GM18517 (cell line): ENCODE measurements around the gene DNAH7.
"Not testable (repeated sequence)": the region's sequence is repeated elsewhere in the genome, so short reads cannot be mapped to it uniquely, and the experiment has no call there.

Experiments
- ATAC-seq: cut with Tn5 transposase; IDR thresholded peaks from one replicate; pipeline ENCODE4 v1.9.1; 2021; ENCODE audit warnings: mild to moderate bottlenecking, moderate library complexity; ENCODE audit not compliant: unreplicated experiment

Gene DNAH7

DNA sequence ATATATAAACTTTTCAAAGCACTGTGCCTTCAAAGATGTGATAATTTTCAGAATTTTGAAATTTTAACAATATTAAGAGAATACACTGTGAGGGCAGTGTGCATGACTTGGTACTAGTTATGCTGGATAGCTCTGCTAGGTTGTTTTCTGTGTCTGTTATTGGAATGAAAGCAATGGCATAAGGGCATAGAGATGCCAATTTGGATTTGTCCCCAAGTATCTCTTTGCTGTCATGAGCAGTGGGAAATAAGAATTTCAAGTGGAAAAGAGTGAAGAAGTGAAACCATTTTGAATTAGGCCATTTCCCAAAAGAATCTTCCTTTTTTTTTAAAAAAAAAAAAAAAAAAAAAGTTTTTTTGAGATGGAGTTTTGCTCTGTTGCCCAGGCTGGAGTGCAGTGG, 334.8 kb downstream of the DNAH7 start:
- no peak for ATAC-seq

DNA sequence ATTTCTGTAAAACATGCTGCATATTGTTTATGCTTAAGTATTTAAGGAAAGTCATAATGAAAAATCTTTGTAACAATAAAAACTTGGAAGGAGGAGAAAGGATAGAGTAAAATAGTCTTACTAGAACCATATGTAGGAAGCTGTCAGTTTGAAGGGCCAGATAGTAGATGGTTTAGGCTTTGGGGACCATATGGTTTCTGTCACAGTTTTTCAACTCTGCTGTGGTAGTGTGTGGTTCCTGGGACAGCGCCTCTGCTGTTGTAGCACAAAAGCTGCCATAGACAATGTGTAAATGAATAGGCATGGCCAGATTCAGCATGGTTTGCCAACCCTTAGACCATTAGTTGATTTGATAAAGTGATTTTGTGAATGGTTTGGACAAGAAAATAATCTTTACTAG, 336.1 kb downstream of the DNAH7 start:
- ATAC-seq, result no peak

DNA sequence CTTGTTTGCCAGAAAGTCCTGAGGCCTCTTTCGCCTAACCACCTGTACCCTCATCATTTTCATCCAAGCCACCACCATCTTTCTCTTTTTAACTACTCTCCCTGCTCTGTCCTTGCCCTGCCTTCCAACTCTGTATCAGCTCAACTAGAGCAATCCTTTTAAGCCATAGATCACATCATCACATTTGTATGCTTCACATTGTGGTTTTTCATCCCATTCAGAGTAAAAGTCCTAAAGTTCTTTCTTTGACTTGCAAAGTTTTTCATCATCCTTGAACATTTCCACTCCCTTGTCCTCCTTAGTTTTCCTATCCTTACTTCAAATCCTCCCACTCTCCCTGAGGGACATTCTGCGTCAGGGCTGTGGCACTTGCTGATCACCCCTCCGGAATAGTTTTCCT, 337.7 kb downstream of the DNAH7 start:
- no peak for ATAC-seq

DNA sequence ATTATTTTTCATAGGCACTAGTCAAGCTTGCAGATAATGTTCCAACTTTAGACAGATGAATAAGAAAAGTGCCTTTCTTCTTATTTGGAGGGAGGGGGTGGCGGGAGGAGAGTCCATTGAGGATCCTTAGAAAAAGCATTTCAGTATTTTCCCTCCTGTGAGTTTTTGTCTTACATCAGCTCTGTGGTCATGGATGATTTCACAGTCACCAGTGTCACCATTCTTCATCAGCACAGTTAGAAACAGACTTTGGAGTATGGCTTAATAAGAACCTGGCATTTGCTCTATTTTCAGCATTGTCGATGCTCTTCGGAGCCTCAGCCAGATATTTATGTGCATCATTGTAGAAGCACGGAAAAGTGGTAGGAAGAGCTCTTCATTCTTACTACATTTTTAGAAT, 341.5 kb downstream of the DNAH7 start:
- no peak for ATAC-seq

DNA sequence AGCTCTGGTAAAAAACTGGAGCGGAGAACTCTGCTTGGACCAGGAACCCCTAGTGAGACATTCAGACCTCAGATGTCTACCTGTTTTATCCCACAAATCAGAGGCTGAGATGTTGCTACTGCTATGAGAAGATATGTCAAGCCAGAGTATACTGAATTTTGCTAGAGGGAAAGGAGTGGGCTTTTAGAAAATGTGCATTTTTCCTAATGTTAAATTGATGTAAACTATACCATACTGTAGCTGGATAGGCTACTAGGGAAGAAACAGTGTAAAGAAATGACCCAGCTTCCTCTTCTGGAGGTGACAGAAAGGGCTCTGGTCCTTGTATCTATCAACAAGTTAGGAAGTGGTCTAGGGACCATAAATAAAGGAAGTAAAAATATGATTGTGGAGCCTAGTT, 346.6 kb downstream of the DNAH7 start:
- no peak for ATAC-seq

DNA sequence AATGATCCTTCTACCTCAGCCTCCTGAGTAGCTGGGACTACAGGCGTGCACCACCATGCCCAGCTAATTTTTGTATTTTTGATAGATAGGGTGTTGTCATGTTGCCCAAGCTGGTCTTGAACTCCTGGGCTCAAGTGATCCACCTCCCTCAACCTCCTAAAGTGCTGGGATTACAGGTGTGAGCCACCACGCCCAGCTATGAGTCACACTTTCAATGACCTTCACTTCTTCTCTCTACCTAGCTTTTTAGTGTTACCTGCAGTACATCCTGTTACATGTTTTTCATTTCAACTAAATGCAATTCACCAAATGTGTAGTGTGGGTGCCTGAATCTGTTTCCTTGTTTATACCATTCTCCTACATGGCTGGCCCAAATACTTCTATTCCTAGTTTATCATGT, 347.6 kb downstream of the DNAH7 start:
- ATAC-seq, result no peak

DNA sequence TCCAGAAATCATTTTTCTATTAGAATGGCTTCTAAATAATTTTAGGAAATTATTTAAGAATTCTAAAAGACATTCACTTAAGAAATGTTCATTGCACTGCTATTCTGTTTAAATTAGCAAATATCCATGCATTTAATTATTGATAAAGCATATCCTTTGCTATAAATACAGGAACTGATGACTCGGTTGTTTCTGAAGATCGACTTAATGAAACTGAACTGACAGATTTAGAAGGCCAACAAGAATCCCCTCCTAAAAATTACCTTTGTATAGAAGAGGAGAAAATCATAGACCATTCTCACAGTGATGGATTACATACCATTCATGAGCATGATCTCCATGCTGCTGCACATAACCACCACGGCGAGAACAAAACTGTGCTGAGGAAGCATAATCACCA, 352.2 kb downstream of the DNAH7 start:
- no peak for ATAC-seq

DNA sequence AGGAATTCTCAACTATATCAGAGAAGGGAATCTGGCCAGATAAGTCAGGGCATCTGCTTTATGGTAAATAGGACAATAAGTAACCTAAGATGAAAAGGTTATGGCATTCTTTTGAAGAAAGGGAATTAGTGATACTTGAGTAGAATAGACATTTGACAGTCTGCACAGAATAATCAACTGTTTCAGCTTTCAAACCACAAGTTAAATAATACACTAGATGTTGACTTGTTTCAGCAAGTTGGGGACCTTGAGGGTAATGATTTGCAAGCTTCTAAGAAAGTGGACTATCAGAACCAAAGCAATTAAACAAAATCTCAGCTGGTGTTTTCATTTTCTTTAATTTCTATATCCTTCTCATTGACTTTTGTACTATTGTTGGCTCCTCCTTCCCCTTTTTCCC, 357.2 kb downstream of the DNAH7 start:
- ATAC-seq, result no peak

DNA sequence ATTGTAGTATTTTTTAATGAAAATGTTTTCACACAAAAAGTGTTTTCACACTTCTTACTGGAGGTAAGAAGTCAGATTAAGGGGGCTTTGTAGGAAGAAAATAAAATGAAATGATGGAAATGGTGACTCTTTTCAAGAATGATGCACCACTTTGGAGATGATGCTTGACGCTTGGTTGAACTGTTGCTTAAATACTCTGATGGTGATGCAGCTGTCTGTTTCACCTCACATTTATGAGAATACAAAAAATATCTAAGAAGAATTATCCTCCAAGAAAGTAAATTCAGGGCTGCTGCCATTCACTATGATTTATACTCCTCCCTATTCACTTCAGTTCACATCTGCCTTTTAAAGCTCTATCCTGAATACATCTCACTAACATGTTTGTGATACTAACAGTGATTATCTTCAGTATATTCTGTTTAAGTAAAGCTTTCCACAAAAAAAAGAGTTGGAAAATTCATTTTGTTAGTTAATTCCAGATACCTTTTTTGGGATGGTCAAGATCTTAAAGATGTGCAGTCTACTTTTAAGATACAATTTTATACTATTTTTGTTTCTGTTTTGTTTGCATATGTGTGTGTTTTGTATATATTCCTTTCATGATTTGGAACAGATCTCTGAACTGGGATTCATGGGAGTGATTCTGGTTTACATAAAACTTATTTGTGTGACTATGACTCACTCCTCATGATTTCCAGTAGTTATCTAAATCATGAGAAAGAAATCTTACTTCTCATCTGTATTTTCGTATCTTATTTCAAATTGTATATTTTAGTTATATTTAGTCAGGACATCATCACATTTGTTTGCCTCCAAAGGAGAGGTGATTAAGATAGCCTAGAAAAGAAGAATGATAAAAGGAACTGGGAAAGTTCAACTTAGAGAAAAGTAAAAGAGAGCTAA, 358.5 kb downstream of the DNAH7 start:
- ATAC-seq, result no peak

DNA sequence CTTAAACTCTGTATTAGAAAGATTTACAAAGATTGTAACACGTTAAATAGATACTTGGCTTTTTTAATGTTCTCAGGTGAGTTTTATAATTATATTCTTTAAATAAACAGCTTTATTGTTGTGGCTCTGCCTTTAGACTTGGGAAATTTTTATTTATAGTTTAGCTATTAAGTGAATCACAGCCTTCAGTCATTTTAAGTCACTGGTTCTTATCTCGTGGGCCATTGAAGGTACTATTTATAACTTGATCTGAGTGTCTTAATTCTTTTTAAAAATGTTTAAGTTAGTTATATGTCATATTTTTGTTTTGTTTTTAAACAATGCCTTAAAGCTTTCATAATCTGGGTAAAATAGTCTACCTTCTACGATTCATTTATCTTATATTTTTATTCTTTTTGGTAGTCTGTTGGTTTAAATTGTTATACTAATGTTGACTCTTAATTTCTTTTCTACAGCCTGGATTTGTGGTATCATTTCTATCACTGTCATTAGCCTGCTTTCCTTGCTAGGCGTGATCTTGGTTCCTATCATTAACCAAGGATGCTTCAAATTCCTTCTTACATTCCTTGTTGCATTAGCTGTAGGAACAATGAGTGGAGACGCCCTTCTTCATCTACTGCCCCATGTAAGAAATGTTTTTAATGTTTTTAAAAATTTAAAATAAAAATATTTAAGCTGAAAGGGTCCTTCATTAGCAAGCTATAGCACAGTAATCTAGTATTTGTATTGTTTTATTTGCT, 362.3 kb downstream of the DNAH7 start:
- no peak for ATAC-seq

DNA sequence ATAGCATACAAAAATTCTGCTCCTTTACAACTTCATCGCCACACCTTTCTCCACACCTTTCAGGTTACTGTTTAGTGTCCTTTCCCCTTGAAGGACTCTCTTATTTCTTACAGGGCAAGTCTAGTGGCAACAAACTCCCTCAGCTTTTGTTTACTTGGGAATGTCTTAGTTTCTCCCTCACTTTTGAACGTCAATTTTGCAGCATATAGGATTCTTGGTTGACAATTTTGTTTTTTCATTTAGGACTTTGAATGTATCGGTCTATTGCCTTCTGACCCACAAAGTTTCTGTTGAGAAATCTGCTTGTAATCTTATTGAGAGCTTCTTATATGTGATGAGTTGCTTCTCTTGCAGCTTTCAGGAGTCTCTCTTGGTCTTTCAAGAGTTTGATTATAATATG, 368.2 kb downstream of the DNAH7 start:
- ATAC-seq, result no peak

DNA sequence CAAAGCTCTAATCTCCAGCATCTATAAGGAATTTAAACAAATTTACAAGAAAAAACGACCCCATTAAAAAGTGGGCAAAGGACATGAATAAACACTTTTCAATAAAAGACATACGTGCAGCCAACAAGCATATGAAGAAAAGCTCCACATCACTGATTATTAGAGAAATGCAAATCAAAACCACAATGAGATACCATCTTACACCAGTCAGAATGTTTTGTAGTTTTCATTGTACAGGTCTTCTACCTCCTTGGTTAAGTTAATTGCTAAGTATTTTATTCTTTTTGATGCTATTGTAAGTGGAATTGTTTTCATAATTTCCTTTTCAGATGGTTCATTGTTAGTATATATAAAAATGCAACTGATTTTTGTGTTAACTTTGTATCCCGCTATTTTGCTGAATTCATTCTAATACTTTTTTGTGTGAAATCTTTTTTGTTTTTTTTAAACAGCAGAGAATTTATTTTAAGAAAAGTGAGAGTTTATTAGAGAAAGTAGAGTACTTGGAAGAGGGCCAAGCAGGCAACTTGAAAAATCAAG, 370.9 kb downstream of the DNAH7 start:
- ATAC-seq, result no peak

DNA sequence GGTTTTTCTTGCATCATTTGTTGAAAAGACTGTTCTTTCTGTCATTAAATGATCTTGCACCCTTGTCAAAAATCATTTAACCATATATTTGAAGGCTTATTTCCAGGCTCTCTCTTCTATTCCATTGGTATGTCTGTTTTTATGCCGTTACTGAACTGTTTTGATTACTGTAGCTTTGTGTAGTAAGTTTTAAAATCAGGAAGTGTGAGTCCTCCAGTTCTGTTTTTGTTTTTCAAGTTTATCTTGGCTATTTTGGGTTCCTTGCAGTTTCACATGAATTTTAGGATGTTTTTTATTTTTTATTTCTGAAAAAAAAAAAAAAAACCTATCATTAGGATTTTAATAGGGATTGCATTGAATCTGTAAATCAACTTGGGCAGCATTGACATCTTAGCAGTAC, 372.6 kb downstream of the DNAH7 start:
- no peak for ATAC-seq

DNA sequence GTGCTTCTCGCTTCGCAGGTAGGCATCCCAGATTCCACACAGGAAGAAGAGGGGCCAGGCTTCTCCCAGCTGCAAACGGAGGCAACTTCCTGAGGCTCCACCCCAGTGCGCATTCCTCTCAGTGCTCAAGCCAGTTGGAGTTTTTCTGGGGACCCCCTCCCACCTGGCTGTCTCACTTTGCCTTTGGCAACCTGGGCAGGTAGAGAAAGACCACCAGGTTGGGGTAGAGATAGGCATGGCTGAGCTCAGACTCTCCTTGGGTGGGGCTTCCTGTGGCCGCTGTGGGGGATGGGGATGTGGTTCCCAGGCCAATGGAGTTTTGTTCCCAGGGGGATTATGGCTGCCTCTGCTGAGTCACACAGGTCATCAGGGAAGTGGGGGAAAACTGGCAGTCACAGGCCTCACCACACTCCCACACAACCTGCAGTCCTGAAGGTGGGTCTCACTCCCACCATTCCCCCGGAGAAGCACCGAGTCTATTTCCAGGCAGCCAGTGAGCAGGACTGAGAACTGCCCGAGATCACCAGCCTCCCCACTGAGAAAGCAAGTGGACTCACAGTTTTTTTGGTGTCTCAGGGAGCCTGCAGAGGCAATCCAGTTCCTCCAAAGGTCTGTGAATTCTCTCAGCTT, 373.5 kb downstream of the DNAH7 start:
- ATAC-seq, result no peak

DNA sequence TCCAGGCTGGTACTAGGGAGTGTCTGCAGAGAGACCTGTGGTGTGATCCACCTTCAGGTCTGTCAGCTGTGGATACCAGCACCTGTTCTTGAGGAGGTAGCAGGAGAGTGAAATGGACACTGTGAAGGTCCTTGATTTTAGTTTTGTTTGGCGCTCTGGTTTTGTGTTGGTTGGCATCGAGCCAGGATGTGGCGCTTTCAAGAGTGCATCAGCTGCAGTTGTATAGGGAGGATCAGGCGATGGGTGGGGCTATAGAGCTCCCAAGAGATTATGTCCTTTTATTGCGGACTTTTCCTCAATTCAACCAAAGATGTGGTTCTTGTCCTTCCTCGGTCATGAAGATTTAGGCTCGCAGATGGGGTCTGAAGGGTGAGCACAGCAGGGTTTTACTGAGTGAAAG, 374.1 kb downstream of the DNAH7 start:
- no peak for ATAC-seq

DNA sequence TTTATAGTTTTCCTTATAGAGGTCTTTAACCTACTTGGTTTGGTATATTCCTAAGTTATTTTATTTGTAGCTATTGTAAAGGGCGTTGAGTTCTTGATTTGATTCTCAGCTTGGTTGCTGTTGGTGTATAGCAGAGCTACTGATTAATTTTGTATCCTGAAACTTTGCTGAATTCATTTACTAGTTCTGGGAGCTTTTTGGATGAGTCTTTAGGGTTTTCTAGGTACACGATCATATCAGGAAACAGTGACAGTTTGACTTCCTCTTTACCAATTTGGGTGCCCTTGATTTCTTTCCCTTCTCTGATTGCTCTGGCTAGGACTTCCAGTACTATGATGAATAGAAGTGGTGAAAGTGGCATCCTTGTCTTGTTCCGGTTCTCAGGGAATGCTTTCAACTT, 376.1 kb downstream of the DNAH7 start:
- not testable (repeated sequence) for ATAC-seq
